HG03095 (cell line): ENCODE measurements around the gene WNT7A.

Source experiments
- ATAC-seq: cut with Tn5 transposase; IDR thresholded peaks from one replicate; pipeline ENCODE4 v1.9.1; 2021; ENCODE audit warnings: moderate library complexity; ENCODE audit not compliant: unreplicated experiment

The WNT7A gene

DNA sequence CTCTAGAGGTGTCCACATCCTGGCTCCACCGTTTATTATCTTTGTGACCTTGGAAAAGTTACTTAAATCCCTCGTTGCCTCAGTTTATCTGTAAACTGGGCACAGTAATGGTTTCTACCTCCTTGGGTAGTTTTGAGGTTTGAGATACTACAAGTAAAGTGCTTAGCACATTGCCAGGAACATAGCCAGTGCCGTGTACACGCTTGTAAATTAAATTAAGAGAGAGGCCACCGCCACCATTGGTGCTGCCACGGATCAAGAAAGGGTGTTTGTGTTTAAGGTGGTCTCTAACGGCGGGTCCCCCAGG lies 5.8 kb upstream of the WNT7A start:
- ATAC-seq = no peak

DNA sequence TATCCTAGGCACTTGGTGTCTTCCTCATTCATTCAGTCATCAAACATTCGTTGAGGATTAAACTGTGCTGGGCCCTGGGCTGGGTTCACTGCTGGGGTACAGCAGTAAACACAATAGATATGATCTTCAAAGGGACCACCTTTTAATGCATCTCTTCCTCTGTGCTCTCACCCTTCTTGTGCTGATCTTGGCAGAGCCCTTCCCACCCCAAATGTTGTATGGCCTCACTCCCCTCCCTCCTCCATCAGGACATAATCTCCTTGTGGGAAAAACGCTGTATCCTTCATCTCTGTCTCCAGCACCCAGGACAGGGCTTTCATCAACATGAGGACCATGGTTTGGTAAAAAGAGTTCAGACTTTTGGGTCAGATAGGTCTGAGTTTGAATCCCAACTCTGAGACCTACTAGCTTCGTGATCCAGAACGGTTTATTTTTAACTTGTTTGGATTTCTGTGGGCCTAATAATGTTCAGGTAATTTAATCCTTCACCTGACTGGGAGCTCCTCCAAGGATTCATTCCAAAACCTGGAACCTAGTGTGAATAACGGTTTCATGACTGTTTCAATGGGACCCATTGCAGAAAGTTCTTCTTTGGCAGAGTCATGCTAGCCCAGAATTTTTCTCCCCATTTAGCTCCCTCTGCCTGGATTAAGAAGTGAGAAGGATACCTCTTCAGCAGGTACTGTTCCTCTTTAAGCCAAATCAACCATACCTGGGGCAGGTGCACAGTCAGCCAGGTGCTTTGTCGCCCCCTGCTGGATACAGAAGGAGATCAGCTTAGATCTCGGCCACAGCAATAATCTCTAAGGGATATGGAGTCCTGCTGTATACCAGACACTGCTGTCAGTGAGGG lies 5.2 kb upstream of the WNT7A start:
- ATAC-seq = no peak

DNA sequence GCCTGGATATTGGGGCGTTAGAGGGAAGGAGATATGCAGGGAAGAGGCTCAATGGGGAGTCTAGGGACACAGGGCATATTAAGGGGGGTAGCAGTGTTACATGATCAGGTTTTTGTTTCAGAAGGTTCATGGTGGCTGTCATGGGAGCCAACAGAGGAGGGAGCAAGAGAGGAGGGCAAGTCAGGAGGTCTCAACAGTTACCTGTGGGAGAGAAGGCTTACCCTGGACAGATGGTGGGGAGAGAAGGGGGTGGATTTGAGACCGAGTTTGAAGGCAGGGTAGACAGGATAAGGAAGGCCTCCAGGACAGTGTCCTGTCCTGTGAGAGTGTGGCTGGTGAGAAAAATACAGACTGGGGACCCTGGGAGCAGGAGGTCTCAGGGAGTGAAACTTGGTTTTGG lies 3.8 kb upstream of the WNT7A start:
- ATAC-seq = no peak

DNA sequence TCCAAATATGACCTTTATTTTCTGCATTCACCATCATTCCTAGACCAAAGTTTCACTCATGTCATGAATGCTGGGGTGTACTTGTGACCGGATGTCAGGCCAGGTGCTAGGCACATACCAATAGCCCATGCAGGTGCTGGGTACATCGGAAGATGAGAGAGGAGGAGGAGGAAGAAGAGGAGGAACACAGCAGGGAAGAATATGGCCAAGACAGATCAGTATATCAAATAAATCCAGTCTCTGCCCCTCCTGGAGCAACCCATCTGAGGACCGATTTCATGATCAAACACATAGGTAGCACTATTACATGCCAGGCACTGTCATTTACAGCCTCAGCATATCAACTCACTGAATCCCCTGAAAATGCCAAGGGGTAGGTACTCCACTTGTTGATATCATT lies 3.0 kb upstream of the WNT7A start:
- no peak for ATAC-seq

DNA sequence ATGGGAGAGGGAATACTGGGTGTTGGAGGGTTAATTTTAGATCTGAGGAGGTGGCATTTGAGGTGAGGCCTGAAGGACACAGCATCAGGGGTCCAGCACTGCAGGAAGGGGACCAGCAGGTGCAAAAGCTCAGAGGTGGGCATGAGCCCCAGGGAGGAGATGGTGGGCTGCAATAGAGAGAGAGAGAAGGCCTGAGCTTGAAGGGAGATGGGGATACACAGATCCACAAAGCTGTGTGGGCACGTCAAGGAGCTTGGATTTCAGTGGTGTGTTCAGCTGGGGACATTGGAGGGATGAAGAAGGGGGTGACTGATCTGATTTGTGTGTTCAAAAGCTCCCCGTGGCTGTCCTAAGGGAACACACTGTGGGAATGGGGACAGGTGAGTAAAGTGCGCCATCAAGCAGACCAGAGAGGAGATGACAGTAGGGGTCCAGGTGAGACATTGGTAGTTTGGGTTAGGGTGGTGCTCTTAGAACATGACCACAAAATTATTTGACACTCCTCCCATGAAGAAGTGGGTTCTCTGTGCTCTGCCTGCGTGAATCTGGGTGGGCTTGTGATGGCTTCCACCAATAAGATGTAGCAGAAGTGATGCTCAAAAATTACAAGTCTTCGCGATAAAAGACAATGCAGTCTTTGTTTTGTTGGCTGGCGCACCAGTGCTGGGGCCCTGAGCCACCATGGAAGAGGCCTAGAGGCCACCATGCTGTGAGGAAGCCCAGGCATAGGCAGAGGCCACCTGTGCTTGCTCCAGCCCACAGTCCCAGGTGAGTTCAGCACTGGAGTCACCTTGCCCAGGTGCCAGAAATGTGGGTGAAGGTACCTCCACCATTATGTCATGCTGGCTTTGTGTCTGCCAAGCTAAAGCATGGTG lies 1.9 kb upstream of the WNT7A start:
- no peak for ATAC-seq

DNA sequence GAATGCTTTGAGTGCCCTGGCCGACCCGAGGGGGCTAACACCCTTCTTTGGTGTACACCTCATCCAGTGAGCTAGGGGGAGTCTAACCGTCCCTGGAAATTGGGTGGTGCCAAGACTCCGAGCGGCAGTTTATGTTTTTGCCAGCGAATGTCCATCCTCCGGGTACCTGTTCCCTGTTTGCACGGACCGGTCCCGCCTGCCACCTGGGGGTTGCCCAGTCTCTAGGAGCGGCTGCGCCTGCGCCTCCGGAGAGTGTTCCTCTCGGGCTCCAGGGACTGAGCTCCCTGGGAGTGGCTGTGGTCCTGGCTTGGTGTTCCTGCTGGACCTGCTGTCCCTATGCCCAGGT lies 913 bp upstream of the WNT7A start:
- ATAC-seq = no peak

- no peak for ATAC-seq
Observed at GRCh38 chr3:13879102-13879945, 547 bp downstream of the WNT7A start.

GRCh38 chr3:13878281-13879101 lies 1.4 kb downstream of the WNT7A start:
- no peak for ATAC-seq

DNA sequence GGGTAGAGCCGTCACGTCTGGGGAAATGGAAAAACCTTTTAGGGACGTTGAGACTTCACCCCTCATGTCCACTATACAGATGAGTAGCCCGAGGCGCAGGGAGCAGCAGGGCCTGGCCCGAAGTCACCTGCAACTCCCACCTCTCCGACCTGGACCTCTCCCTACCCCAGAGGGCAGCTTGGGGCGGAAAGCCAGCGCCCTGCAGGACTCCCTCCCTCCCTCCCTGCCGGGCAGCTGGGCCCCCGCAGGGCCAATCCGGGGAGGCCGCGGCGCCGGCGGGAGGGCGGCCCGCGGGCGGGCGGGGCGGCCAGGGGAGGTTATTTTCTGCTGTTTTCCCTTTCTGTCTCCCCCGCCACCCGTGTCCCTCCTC lies 2.0 kb downstream of the WNT7A start:
- no peak for ATAC-seq

GRCh38 chr3:13876451-13877100 lies 3.3 kb downstream of the WNT7A start:
- no peak for ATAC-seq

DNA sequence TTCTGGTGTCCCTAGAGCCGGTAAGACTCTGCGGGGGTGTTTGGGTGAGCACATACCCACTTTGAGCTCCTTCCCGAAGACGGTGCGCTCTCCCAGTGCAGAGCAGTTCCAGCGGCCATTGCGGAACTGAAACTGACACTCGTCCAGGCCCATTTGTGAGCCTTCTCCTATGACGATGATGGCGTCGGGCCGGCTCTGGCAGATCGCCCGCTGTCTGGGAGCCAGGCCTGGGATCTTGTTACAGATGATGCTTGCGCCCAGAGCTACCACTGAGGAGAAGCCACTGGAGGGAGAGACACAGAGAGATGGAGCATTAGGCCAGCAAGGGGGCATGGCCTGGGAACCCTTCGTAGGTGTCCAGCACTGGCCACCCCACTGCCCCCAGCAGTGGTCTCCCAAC lies 5.0 kb downstream of the WNT7A start:
- ATAC-seq = no peak

DNA sequence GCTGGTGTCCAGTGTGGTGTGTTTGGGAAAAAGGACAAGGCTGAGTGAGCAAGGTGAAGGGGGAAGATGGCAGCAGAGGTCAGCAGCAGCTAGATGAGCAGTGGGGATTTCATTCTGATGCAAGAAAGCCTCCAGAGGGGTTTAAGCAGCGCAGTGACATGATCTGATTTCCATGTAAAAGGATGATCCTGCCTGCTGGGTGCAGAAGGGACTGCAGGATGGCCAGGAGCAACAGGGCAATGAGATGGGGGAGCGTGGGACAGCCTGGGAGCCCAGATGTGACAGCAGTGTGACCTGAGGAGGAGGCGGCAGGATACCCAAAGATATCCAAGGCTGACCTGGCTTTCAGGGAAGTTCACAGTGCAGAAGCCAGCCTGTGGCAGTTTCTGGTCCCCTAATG lies 6.1 kb downstream of the WNT7A start:
- ATAC-seq = no peak

DNA sequence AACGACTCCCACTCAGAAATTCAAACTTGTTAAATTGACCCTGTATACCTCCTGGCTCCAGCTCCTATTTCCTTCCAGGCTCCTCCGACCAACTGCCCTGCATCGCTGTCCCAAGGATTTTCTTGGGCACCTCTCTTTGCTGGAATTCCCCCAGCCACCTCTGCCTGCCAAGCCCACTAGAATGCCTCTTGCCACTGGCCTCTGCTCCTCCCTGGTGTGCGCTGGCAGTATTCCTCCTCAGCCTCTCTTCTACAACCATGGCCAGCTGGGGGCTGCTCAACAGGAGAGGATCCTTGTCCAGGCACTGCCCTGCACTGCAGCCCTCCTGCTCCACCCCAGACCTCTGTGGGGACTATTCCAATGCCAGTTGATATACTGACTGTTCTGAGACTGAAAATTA lies 7.4 kb downstream of the WNT7A start:
- ATAC-seq = no peak

- no peak for ATAC-seq
Observed at GRCh38 chr3:13871791-13872190, 8.1 kb downstream of the WNT7A start.

DNA sequence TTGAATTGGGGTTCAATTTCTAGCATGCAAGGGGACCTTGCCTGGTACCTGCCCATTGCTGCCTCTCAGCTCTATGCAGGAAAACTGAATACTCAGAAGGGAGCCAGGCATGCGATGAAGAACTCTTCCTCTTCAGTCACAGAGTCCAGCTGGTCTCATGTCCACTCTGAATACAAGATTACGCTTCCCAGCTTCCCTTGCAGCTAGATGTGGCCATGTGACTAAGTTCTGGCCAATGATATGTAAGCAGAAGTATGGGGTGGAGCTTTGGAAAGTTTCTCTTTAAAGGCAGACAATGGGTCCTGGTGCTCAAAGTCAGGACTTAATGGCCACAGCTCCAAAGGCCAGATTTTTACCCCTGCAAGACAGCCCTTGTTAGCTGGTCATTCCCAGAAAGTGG lies 9.0 kb downstream of the WNT7A start:
- no peak for ATAC-seq

GRCh38 chr3:13869761-13870343 lies 10.0 kb downstream of the WNT7A start:
- ATAC-seq = no peak

- no peak for ATAC-seq
Observed at GRCh38 chr3:13868844-13869724, 10.8 kb downstream of the WNT7A start.

DNA sequence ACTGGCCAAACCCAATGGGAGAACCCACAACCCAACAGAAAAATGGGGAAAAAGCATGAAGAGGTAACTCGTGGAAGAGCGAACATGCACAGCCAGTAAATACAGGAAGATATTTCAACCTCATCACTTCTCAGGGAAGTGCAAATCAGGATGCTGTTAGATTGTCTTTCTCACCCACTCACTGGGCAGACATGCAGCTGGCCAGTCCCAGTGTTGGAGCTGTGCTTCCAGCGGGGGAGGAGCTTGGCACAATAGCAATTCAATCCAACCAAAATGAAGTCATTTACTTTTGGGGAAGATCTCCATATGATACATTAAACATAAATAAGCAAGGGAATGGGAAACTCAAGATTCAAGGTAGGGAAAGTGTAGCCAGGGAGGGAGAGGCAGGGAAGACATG lies 12.1 kb downstream of the WNT7A start:
- ATAC-seq = no peak
